Osteoblast (primary cell): Measurements from ENCODE around the gene SLC25A44. TPM values are rescaled to one million over a fixed set of nuclear protein-coding genes. Genes with fewer than 3 reads are reported as not detected.

Source experiments
- DNase-seq: peaks from one replicate; pipeline ENCODE4 v3.0.0; 2011; ENCODE audit warnings: low spot score, mixed read lengths; ENCODE audit not compliant: insufficient read length; ENCODE audit errors: missing footprints
- H2AFZ ChIP-seq: 2 replicates; pipeline ENCODE4 v1.6.0; 2011; ENCODE audit warnings: mild to moderate bottlenecking, low read length
- H3K27ac ChIP-seq: 2 replicates; pipeline ENCODE4 v1.5.1; 2011; ENCODE audit warnings: mild to moderate bottlenecking, low read depth, low read length, moderate library complexity
- H3K27me3 ChIP-seq: 2 replicates; pipeline ENCODE4 v1.6.0; 2012; ENCODE audit warnings: mild to moderate bottlenecking, control low read depth, inconsistent platforms, low read length, moderate library complexity; ENCODE audit not compliant: insufficient read depth
- H3K36me3 ChIP-seq: 2 replicates; pipeline ENCODE4 v1.5.1; 2011; ENCODE audit warnings: mild to moderate bottlenecking, low read length, control low read depth, moderate library complexity; ENCODE audit not compliant: insufficient read depth
- H3K4me1 ChIP-seq: 2 replicates; pipeline ENCODE4 v1.5.1; 2011; ENCODE audit warnings: mild to moderate bottlenecking, low read length, control low read depth, moderate library complexity; ENCODE audit not compliant: insufficient read depth
- H3K4me2 ChIP-seq: 2 replicates; pipeline ENCODE4 v1.6.0; 2011; ENCODE audit warnings: mild to moderate bottlenecking, low read length; ENCODE audit not compliant: insufficient read depth
- H3K4me3 ChIP-seq: fragments of 200-600 bp; sonication (generic); 3 replicates; pipeline ENCODE4 v1.5.1; 2012; ENCODE audit warnings: mild to moderate bottlenecking, low read length, inconsistent platforms; ENCODE audit not compliant: insufficient read depth
- H3K79me2 ChIP-seq: 2 replicates; pipeline ENCODE4 v1.6.0; 2012; ENCODE audit warnings: mild to moderate bottlenecking, low read length, control low read depth, inconsistent platforms; ENCODE audit not compliant: insufficient read depth
- H3K9me3 ChIP-seq: 2 replicates; pipeline ENCODE4 v1.5.1; 2011; ENCODE audit warnings: low read depth, low read length, control low read depth
- H4K20me1 ChIP-seq: 2 replicates; pipeline ENCODE4 v1.6.0; 2012; ENCODE audit warnings: mild to moderate bottlenecking, low read length, control low read depth; ENCODE audit not compliant: insufficient read depth
- total RNA-seq: library from RNA; depleted of rRNA; stranded (reverse); fragments of >200 nt; gene quantifications from 2 replicates; pipeline ENCODE4 v1.2.3, GENCODE V29; 2012
- TF ChIP-seq, protein P1 (sequence below): IDR thresholded peaks from 2 replicates; pipeline ENCODE4 v1.5.1; 2011; ENCODE audit warnings: mild to moderate bottlenecking, low read depth, low read length, moderate library complexity; ENCODE audit errors: extremely low read depth

SLC25A44 gene
- total RNA-seq, 1 donor = 15.2 TPM

DNA sequence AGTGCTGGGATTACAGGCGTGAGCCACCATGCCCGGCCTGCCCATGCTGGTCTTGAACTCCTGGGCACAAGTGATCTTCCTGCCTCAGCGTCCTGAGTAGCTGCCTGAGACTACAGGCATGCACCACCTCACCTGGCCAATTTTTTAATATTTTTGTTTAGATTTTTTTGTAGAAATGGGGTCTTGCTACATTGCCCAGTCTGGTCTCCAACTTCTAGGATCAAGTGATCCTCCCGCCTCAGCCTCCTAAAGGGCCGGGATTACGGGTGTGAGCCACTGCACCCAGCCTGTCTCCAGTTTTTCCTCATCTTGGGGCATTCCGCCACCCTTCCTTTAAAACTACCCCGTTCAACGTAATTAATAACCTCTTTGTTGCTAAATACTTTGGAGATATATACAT is 26.3 kb downstream of the SLC25A44 start:
- no peak overlapping the region for H3K4me2 ChIP-seq
- H3K27me3 ChIP-seq = no peaks in the 10 kb centered on the region

DNA sequence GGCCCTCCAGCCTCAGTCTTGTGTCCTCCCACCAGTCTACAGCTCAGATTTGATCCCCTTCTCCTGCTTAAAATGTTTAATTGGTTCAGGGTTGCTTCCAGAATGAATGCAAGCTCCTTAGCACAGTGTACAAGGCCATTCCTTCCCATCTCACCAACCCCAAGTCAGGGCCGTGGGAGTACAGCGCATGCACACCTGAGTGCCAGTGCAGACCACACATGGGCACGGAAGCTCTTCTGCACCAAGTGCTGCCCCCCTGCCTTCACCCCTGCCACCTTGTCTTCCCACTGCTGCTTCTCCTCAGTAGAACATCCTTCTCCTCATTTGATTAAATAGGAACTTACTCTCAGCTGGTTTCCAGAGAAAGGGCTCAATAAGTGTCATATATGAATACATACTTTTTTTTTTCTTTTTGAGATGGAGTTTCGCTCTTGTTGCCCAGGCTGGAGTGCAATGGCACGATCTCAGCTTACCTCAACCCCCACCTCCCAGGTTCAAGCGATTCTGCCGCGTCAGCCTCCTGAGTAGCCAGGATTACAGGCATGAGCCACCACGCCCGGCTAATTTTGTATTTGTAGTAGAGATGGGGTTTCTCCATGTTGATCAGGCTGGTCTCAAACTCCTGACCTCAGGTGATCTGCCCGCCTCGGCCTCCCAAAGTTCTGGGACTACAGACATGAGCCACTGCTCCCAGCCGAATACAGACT is 28.2 kb downstream of the SLC25A44 start:
- H3K4me1 ChIP-seq = peaks cover 20% of the 10 kb centered on the region
- H3K4me2 ChIP-seq = no peak overlapping the region
- no peaks in the 10 kb centered on the region for H3K9me3 ChIP-seq
- H3K27ac ChIP-seq = no peak overlapping the region
- DNase-seq = no peak
- H3K79me2 ChIP-seq = peaks cover 13% of the 10 kb centered on the region
- peaks cover 13% of the 10 kb centered on the region for H4K20me1 ChIP-seq
- no peaks in the 10 kb centered on the region for H3K27me3 ChIP-seq
- H3K4me3 ChIP-seq = no peak overlapping the region
- H2AFZ ChIP-seq = no peak overlapping the region
- H3K36me3 ChIP-seq = peaks cover 37% of the 10 kb centered on the region
- TF ChIP-seq, protein P1, sequence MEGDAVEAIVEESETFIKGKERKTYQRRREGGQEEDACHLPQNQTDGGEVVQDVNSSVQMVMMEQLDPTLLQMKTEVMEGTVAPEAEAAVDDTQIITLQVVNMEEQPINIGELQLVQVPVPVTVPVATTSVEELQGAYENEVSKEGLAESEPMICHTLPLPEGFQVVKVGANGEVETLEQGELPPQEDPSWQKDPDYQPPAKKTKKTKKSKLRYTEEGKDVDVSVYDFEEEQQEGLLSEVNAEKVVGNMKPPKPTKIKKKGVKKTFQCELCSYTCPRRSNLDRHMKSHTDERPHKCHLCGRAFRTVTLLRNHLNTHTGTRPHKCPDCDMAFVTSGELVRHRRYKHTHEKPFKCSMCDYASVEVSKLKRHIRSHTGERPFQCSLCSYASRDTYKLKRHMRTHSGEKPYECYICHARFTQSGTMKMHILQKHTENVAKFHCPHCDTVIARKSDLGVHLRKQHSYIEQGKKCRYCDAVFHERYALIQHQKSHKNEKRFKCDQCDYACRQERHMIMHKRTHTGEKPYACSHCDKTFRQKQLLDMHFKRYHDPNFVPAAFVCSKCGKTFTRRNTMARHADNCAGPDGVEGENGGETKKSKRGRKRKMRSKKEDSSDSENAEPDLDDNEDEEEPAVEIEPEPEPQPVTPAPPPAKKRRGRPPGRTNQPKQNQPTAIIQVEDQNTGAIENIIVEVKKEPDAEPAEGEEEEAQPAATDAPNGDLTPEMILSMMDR = no peak

More for the DNA sequence above, 26.3 kb downstream of the SLC25A44 start:
- Histone ChIP-seq H2AFZ (no peak overlapping the region), H3K36me3 (peaks cover 27% of the 10 kb centered on the region), H3K4me3 (no peak overlapping the region), H4K20me1 (peaks cover 13% of the 10 kb centered on the region), H3K9me3 (no peaks in the 10 kb centered on the region), H3K4me1 (peaks cover 20% of the 10 kb centered on the region), H3K79me2 (peaks cover 19% of the 10 kb centered on the region), H3K27ac (no peak overlapping the region)
- TF ChIP-seq, protein P1 = no peak
- DNase-seq = no peak

DNA sequence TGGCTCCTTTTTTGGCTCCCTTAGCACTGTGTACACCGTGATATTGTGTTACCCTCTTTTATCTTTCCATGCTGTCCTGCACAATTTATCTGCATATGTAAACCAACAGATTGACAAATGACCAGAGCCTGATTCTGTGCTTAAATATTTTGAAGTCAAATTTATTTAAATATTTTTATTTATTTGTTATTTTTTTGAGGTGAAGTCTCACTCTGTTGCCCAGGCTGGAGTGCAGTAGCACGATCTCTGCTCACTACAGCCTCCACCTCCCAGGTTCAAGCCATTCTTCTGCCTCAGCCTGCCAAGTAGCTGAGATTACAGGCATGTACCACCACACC is 31.7 kb downstream of the SLC25A44 start:
- Histone ChIP-seq H3K4me1 (peaks cover 9% of the 10 kb centered on the region), H3K27me3 (no peaks in the 10 kb centered on the region), H3K79me2 (peaks cover 8% of the 10 kb centered on the region), H3K27ac (no peak overlapping the region), H2AFZ (no peak overlapping the region), H3K9me3 (no peaks in the 10 kb centered on the region), H4K20me1 (peaks cover 13% of the 10 kb centered on the region), H3K4me3 (no peak overlapping the region), H3K36me3 (peaks cover 43% of the 10 kb centered on the region), H3K4me2 (no peak overlapping the region)
- TF ChIP-seq, protein P1 = no peak
- no peak for DNase-seq

DNA sequence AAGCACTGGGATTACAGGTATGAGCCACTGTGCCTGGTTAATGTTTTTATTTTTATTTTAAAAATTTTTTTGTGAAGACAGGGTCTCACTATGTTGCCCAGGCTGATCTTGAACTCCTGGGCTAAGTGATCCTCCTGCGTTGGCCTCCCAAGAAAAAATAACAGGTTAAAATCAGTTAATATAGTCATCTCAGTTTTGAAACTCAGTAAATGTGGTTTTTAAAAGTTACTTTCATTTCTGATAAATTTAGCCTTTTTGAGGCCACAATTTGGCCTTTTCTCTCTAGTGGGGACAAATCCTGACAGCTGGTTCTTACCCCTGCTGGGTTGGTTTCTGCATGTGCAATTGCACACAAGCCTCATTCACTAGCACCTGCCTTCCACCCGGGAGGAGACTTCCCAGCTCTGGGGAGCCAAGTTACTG is 32.2 kb downstream of the SLC25A44 start:
- TF ChIP-seq, protein P1 = no peak
- no peak for DNase-seq
- peaks cover 13% of the 10 kb centered on the region for H4K20me1 ChIP-seq

More for the DNA sequence above, 32.2 kb downstream of the SLC25A44 start:
- H3K4me1 ChIP-seq = peaks cover 9% of the 10 kb centered on the region
- H3K27me3 ChIP-seq = no peaks in the 10 kb centered on the region
- H3K36me3 ChIP-seq = peaks cover 38% of the 10 kb centered on the region
- no peak overlapping the region for H3K27ac ChIP-seq
- no peaks in the 10 kb centered on the region for H3K9me3 ChIP-seq
- H3K4me2 ChIP-seq = no peak overlapping the region
- peaks cover 5% of the 10 kb centered on the region for H3K79me2 ChIP-seq
- H3K4me3 ChIP-seq = no peak overlapping the region
- no peak overlapping the region for H2AFZ ChIP-seq
